Stimulated activated CD4-positive, alpha-beta T cell treated with anti-CD3 and anti-CD28 coated beads, Interleukin-12 subunit alpha, Interleukin-12 subunit beta, amount 100 ng/mL, for 24 hours (primary cell): ENCODE results near the gene TMED1.
"Not testable (repeated sequence)": the region's sequence is repeated elsewhere in the genome, so short reads cannot be mapped to it uniquely, and the experiment has no call there.

Experiments used
- DNase-seq, 2 experiments: peaks; one replicate each; pipeline ENCODE4 v3.0.0-alpha.2; 2020; ENCODE audit warnings: low read depth in 2 of 2

Gene TMED1

GRCh38 chr19:10835754-10836478 lies at the start of gene TMED1:
Gene TMED1, minus strand, starts transcription at chr19:10836212. Its CDS starts 21 bp downstream, at chr19:10836191.
- DNase-seq: peak; percentile 92 to 98

GRCh38 chr19:10885201-10886169 lies 49.5 kb upstream of the TMED1 start:
- no peak for DNase-seq

GRCh38 chr19:10884274-10884673 lies 48.3 kb upstream of the TMED1 start:
- DNase-seq: no peak

GRCh38 chr19:10882108-10882457 lies 46.1 kb upstream of the TMED1 start:
- no peak for DNase-seq

- DNase-seq: no peak
These were observed 45.5 kb upstream of the TMED1 start for GRCh38 chr19:10881403-10882107.

GRCh38 chr19:10878253-10878652 lies 42.2 kb upstream of the TMED1 start:
- DNase-seq: no peak

- not testable (repeated sequence) for DNase-seq
These were observed 41.6 kb upstream of the TMED1 start for GRCh38 chr19:10877608-10878007.

- no peak for DNase-seq
These were observed 40.6 kb upstream of the TMED1 start for GRCh38 chr19:10876459-10877240.

GRCh38 chr19:10874024-10874423 lies 38.0 kb upstream of the TMED1 start:
- DNase-seq: no peak

- DNase-seq: peak in 1 of 2 experiments; percentile 24
These were observed 36.6 kb upstream of the TMED1 start for GRCh38 chr19:10872546-10873107.

GRCh38 chr19:10871711-10872545 lies 35.9 kb upstream of the TMED1 start:
- peak in 1 of 2 experiments; percentile 12 for DNase-seq

- DNase-seq: peak; percentile 99
These were observed 35.1 kb upstream of the TMED1 start, which contains the start of gene CARM1 for GRCh38 chr19:10870955-10871603. Gene CARM1, plus strand, starts transcription at chr19:10871553. Its CDS starts 150 bp downstream, at chr19:10871703.

GRCh38 chr19:10870501-10870954 lies 34.5 kb upstream of the TMED1 start:
- no peak for DNase-seq

- not testable (repeated sequence) for DNase-seq
These were observed 33.9 kb upstream of the TMED1 start for GRCh38 chr19:10869872-10870311.

- DNase-seq: no peak
These were observed 33.0 kb upstream of the TMED1 start for GRCh38 chr19:10868872-10869547.

- no peak for DNase-seq
These were observed 30.5 kb upstream of the TMED1 start for GRCh38 chr19:10866495-10866894.

GRCh38 chr19:10864538-10864899 lies 28.5 kb upstream of the TMED1 start:
- peak; percentile 70 to 86 for DNase-seq

GRCh38 chr19:10863107-10863717 lies 27.2 kb upstream of the TMED1 start:
- DNase-seq: no peak
